NOMO-1 (cell line): ENCODE measurements around the gene DRGX.

Experiments
- DNase-seq, 2 experiments: peaks; one replicate each; lab custom pipeline; 2025; ENCODE audit not compliant: unreplicated experiment in 2 of 2; lab: John Stamatoyannopoulos, UW

DRGX gene

DNA sequence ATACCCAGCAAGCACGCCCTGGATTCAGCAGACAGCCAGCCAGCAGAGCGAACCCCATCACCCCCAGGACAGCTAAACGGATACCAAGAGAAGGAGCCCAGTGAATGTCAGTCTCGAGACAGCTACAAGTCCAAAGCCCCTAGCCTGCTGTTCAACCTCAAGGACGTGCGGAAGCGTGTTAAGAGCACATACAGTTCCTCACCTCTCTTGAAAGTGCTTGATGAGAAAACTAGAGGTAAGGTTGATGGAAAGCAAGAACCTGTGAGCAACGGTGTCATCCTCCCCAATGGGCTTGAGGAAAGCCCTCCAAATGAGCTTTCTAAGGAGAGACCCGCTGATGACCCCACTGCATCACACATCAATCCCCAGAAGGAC is 72.0 kb downstream of the DRGX start:
- DNase-seq: no peak

- DNase-seq: no peak
Measured at GRCh38 chr10:49323171-49323895, 72.6 kb downstream of the DRGX start.

DNA sequence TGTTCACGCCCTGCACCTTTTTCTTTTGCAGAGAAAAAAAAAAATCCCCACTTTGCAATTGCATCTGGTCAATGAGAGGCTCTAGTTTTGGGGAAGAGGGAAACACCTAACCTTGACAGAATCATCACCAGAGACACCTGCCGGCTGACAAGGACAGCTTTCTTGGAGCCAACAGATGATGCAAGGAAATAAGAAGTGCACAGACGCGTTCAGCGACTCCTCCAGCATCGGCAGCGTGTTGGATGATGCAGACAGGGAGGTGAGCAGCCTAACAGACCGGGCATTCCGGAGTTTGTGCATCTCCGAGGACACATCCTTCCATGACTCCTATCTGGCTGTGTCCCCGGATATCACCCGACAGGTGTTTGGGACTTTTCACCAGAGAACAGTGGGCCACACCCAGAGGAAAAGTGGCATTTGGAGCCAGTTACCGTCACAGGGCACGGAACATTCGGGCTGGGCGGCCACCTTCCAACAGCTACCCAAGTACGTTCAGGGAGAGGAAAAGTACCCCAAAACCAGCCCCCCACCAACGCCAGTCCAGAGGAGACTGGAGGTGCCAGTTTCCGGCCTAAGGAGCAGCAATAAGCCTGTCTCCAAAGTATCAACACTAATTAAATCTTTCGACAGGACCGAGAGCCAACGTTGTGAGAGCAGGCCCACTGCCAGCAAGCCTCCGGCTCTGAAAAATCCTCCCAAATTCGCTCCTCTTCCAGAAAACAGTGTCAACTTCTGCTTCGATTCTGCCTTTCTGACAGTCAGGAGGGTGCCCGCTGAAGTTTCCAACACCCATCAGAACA is 73.3 kb downstream of the DRGX start:
- DNase-seq: no peak

- DNase-seq: no peak
Measured at GRCh38 chr10:49321021-49321420, 74.9 kb downstream of the DRGX start.

DNA sequence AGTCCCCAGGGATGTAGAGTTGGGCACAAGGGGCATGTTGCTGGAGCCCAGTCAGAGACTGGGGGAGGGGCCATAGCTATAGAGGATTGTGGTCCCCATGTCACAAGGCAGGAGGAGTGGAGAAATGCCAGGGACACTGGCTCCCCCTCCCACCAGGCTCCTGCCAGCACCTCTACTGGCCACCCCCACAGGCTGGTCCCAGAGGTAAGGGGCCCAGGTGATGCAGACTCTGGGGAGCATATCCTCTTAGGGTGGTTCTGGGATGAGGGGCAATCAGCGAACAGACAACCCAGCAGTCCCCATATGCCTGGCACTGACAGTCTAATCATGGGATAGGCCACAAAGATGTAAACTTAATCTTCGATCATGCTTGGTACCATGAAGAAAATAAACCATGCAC is 75.7 kb downstream of the DRGX start:
- DNase-seq: no peak

DNA sequence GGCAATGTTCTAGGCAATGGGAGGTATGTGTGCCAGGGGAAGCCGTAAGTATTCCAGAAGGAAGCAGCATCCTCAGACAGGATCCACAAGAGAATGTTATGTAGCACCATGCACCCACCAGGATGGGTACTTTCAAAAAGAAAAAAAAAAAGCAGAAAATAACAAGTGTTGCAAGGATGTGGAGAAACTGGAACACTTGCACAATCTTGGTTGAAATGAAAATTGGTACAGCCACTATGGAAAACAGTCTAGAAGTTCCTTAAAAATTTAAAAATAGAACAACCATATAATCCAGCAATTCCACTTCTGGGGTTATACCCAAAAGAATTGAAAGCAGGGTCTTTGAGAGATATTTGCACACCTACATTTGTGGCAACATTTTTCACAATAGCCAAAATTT is 76.7 kb downstream of the DRGX start:
- no peak for DNase-seq

- DNase-seq: no peak
Measured at GRCh38 chr10:49318755-49319154, 77.1 kb downstream of the DRGX start.

- no peak for DNase-seq
Measured at GRCh38 chr10:49318028-49318427, 77.9 kb downstream of the DRGX start.

DNA sequence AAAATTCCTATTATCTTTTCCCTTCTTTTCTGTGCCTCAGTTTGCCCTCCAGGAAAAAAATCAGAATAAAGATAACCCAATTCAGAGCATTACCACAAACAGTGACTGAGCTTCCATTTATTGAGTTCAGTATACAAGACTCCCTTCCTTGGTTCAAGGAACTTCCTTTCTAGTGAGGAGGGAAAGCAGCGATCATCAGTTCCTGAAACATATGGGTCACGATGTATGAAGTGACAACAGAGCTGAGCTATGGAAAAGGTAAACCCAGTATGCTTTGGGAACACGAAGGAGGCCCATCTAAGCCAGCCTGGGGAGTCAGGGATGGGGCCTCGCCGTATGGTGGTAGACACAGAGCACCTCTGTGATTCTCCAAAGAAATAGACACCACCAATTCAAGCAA is 81.1 kb downstream of the DRGX start:
- DNase-seq: no peak
